Measurements from ENCODE around the gene CRACR2B.

GRCh38 chr11:796565-797295 lies 31.0 kb upstream of the CRACR2B start:
- TF ChIP-seq, protein P1, sequence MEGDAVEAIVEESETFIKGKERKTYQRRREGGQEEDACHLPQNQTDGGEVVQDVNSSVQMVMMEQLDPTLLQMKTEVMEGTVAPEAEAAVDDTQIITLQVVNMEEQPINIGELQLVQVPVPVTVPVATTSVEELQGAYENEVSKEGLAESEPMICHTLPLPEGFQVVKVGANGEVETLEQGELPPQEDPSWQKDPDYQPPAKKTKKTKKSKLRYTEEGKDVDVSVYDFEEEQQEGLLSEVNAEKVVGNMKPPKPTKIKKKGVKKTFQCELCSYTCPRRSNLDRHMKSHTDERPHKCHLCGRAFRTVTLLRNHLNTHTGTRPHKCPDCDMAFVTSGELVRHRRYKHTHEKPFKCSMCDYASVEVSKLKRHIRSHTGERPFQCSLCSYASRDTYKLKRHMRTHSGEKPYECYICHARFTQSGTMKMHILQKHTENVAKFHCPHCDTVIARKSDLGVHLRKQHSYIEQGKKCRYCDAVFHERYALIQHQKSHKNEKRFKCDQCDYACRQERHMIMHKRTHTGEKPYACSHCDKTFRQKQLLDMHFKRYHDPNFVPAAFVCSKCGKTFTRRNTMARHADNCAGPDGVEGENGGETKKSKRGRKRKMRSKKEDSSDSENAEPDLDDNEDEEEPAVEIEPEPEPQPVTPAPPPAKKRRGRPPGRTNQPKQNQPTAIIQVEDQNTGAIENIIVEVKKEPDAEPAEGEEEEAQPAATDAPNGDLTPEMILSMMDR (IDR thresholded peaks at IDR 0.05): no peak
- no peak for TF ChIP-seq EZH2 (IDR thresholded peaks at IDR 0.05; ENCODE audit: borderline replicate concordance, insufficient read depth, low read depth, low read length, poor library complexity, severe bottlenecking)
